GM12801 (cell line): ENCODE data around the gene MRPL45.

Source experiments
- TF ChIP-seq, protein P1 (sequence below): IDR thresholded peaks from one replicate; pipeline ENCODE4 v1.5.1; 2011; ENCODE audit warnings: control low read depth; ENCODE audit not compliant: insufficient read length; ENCODE audit errors: extremely low read depth

Gene MRPL45

DNA sequence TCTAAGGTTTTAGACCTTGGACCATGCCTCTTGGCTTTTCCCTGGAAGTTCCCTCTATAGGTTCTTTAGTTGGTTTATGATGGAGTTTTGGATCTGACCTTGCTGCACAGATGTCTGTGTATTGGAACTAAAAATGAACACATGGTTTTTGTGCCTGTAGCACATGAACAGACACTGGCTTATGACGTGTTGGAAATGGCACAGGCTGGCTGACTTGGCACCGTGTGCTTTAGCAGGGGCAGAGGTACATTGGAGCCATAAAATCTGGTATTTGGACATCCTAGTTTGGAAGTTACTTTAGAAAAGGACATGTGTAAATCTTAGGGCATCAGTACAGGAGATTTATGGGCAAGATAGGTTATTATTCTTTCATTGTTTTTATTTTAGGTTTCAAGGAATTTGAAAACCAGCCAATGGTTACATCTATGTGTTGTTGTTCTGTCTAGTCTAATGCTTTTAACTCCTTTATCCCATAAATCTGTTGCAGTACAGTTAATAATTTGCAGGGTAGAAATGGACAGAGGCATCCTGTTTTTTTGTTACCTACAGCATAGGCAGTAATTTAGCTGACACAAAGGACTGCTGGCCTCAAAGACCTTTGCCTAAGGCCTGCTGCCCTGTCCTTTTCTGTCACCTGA lies 60.6 kb downstream of the MRPL45 start:
- TF ChIP-seq, protein P1, sequence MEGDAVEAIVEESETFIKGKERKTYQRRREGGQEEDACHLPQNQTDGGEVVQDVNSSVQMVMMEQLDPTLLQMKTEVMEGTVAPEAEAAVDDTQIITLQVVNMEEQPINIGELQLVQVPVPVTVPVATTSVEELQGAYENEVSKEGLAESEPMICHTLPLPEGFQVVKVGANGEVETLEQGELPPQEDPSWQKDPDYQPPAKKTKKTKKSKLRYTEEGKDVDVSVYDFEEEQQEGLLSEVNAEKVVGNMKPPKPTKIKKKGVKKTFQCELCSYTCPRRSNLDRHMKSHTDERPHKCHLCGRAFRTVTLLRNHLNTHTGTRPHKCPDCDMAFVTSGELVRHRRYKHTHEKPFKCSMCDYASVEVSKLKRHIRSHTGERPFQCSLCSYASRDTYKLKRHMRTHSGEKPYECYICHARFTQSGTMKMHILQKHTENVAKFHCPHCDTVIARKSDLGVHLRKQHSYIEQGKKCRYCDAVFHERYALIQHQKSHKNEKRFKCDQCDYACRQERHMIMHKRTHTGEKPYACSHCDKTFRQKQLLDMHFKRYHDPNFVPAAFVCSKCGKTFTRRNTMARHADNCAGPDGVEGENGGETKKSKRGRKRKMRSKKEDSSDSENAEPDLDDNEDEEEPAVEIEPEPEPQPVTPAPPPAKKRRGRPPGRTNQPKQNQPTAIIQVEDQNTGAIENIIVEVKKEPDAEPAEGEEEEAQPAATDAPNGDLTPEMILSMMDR, result no peak

DNA sequence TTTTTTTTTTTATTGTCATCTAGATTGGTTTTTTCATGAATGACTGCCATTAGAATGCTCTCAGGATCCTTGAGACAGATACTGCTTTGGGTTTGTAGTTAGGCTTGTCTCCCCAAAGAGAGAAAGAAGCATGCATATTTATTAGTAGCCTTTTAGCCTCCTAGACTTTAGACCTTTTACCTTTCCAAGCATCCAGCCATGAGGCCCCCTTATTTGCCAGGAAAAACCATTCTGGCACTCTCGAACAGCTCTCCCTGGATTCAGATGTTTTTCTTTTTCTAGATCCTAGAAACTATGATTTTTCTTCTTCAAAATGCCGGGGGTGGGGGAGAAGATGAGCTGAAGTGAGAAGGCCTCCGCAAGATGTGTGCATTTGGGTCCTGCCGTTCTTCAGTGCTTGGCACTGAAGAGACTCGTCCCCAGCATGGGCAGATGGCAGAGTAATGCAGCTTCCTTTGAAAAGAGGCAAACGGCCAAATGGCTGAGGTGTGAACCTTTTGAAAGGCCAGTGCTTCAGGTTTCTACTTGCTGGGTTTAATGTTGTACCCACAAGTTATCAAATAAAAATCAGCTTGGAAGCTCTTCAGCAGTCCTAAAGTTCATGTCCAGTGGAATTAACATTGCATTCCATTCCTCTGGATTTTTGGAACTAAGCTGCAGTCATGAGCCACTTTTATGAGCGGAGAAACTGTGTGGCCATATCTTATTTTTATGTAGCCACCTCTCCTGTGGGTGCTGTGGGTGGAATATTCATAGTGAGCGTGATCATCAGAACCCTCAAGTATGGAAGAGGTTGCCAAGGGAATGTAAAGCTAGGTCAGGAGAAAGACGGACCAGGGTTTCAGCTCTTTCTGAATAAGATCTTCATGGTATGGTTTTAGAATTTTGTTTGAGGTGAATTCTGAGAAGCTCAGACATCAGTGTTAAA lies 61.9 kb downstream of the MRPL45 start:
- TF ChIP-seq, protein P1, result no peak

DNA sequence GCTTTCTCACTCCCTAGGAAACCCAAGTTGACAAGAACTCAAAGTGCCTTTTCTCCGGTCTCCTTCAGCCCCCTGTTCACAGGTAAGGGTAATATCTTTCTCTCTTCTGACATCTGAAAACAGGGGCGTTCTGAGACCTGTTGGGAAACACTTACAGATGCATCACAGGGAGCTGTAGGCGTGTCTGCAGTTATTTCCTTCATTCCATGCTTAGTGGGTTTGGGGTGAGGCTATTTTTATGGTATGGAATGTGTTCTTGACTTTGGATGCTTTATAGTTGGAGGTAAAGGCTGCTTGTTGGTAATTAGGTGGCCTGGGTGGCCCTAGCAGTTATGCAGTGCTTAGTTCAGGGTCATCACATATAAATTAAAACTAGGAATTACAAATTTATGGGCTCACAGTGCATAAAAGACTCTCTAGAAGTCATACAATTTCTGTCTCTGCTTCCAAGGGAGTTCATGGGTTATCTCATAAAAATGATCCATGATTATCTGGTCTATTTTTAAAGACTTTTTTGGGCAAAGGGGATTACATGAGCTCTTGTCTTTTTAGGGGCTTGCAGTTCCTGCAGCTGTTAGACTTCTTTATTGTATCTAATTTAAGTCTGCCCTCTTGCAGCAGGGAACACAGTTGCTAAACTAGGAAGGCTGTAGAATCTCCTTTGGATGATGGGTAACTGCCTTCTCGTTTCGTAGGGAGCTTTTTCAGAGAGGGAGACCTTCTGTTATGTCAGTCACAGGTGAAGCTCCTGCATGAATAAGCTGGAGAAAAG lies 64.9 kb downstream of the MRPL45 start:
- TF ChIP-seq, protein P1, result no peak

DNA sequence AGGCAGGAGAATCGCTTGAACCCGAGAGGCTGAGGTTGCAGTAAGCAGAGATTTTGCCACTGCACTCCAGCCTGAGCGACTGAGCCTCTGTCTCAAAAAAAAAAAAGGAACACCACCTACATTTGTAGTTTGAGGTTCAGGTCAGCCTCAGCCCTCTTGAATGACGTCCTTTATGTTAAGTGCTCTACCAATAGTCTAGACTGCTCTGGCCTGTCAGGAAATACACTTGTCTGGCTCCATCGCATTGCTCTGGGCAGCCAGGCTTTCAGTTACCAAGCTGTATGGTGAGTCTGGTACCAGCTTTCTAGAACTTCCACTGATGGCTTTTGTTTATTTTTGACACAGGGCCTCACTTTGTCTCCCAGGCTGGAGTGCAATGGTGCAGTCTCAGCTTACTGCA lies 66.0 kb downstream of the MRPL45 start:
- TF ChIP-seq, protein P1, result no peak

DNA sequence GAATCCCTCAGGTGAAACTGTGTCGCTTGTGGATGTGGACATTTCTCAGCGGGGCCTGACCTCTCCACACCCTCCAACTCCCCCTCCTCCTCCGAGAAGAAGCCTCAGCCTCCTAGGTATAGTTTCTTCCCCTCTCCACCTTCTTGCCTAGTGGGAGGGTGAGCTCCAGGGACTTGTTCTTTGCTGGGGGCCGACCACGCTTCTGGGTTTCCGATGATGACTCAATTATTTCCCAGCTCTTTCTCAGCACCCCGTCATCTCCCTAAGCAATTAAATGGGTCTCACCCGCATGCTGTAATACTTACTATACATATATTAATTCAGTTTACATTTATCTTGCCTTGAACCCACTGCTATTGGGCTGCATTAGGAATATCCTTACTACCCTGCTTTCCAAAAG lies 67.8 kb downstream of the MRPL45 start:
- TF ChIP-seq, protein P1, result no peak

DNA sequence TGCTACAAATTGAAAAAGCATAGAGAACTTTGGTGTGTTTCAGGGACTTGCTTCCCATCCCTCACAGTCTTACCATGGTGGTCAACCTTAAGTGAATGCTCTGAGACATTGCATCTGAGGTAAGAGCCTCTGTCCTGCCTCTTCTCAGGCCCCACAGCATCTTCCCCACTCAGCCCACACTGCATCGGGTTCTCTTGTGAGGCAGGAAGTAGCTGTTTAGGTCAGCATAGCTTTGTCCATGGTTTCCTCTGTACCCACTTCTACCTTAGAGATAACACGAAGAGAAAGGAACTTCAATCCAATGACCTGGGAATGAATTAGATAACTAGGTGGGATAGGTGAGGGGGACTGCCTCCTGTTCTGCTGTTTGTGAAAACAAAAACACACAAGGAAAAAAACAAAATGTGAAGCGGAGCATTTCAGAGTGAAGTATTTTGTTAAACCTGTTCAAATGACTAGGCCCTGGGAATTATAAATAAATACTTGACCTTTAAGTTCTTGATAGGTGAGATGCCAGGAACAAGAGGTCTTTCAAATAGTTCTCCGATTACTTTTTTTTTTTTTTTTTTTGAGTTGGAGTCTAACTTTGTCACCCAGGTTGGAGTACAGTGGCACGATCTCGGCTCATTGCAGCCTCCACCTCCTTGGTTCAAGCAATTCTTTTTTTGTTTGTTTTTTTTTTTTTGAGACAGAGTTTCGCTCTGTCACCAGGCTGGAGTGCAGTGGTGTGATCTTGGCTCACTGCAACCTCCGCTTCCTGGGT lies 72.3 kb downstream of the MRPL45 start:
- TF ChIP-seq, protein P1, result no peak
